ACHN (cell line): ENCODE data around the gene ADORA2A.

Source experiments
- DNase-seq: peaks from one replicate; pipeline ENCODE4 v3.0.0-alpha.2; 2015
- in situ Hi-C: cut with HindIII; loops from 2 replicates; pipeline ENCODE4 v1.10.0; 2017; ENCODE audit warnings: low sequenced_read_pairs, low pct_ligation_motif_present, low pct_unique_long_range_greater_than_20kb

Gene ADORA2A

DNA sequence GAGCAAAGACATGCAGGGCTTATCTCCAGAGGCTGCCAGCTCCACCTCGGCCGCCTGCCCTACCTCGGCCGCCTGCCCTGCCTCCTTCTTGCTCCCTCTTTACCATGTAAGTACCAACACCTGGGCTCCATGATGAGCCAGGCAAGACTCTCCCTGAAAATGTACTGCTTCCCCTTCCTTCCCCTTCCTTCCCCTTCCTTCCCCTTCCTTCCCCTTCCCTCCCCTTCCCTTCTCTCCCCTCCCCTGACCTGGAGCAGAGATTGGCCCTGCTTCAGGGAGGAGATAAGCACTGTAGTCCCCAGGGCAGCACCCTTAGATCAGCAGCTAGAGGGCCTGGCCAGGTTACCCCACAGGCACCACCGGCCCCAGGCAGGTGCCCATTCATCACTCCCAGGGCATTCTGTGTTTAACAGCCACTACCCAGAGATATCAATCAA, 25.4 kb upstream of the ADORA2A start:
- no peak for DNase-seq
- in situ Hi-C loops, result loop anchor here (25.0 kb wide), 1 partner anchor 110 kb away; no protein-coding TSS in a partner anchor

DNA sequence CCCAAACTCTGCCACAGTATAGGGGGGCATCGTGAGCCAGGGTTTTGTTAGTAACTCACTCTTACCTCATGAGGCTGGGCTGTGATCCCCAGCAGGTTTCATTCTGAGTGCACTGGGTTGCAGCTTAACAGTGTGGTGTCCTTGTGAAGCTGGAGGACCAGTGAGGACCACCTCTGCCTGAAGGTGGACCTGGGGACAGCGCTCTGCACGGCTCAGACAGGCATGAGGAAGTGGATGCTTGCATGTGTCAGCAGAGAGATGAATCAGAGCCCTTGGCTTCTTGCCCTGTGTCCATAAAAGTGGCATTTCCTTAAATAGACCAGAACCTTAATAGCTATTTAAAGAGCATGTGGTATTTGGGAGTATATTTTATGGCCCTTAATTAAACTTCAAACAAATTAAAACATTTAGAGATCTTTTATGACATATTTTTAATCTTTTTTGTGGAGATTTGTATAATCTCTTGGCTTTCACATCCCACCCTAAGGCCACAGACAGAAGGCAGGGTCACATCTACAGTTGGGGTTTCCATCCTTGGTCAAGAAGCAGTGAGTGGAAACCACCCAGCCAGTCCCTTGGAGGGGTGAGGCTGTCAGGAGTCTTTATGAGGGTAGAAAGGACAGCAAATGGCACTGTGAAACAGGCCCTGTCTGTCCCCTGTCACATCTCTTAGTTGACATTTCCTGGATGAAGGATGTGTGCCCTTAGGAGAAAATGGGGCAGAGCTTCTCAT, 24.8 kb upstream of the ADORA2A start:
- DNase-seq, result peak; percentile 82
- in situ Hi-C loops, result loop anchor here (25.0 kb wide), 1 partner anchor 110 kb away; no protein-coding TSS in a partner anchor

DNA sequence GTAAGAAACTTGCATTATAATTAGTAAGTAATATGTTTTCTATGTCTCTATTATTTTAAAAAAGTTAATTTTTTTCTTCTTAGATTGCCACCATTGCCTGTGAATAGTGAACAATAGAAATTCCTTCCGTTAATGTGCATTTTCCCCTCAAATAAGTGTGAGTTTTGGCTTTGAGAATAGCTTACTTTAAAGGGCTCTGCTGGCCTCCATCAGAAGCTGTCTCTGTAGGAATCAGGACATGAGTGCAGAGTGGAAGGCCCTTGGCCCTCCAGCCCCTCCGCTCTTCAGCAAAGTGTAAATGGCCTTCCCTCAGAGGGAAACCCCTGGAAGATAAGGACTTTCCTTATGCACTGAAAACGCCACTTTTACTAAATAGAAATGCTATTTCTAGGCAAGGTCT, 24.1 kb upstream of the ADORA2A start:
- in situ Hi-C loops, result loop anchor here (25.0 kb wide), 1 partner anchor 109 kb away; no protein-coding TSS in a partner anchor
- no peak for DNase-seq

DNA sequence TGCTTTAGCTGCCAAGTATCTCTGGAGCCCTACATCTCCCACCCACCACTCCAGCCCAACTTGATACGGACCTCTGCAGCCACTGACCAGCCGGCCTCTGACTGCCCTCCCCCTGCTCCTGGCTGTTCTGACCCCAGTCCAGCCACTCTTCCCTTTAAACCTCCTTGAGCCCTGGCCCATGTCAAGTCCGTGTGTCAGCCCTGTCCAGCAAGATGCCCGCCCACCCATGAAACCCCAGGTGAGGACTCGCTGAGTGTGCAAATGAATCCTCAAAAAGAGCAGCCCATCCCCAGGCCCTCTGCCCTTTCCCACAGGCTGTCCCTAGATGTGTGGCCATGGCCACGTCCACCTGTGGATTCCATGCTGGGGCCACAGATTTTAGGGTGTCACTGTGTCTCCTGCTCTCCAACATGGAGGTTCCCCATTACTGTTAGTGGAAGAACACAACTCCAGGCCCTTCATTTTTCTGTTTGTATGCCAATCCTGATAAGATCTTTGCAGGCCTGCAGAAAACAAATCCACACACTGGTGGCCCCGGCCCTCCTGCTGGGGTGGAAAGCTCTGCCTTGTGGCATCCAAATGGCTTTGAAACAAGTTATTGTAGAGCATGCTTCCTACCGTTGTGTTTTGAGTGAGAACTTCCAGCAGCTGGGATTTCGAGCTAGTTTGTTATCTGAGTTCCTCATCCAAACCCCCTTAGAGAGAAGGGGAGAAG, 22.7 kb upstream of the ADORA2A start:
- DNase-seq, result no peak
- in situ Hi-C loops, result loop anchor here (25.0 kb wide), 1 partner anchor 108 kb away; no protein-coding TSS in a partner anchor

DNA sequence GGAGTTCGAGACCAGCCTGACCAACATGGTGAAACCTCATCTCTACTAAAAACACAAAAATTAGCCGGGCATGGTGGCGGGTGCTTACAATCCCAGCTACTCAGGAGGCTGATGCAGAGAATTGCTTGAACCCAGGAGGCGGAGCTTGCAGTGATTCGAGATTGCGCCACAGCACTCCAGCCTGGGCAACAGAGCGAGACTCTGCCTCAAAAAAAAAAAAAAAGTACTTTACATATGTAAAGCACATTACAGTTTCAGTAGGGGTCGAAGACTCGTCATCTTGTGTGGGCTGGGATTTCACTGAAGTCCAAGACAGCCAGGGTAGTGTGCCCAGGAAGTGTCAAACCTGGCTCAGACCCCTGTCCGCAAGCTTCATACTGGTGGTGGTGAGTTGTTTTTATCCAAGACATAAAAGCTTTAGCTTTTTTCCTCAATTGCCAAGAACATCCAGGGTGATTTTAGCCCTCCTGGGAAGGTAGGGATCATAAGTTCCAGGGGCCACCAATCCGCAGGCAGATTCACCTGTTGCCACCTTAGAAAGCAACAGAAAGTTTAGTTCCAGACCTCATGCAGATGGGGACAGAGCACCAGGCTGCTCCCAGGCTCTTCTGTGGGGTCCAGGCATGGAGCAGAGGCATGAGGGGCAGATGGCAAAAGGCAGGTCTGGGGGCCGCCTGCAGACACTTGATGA, 21.6 kb upstream of the ADORA2A start:
- DNase-seq, result no peak
- in situ Hi-C loops, result loop anchor here (25.0 kb wide), 1 partner anchor 107 kb away; no protein-coding TSS in a partner anchor

DNA sequence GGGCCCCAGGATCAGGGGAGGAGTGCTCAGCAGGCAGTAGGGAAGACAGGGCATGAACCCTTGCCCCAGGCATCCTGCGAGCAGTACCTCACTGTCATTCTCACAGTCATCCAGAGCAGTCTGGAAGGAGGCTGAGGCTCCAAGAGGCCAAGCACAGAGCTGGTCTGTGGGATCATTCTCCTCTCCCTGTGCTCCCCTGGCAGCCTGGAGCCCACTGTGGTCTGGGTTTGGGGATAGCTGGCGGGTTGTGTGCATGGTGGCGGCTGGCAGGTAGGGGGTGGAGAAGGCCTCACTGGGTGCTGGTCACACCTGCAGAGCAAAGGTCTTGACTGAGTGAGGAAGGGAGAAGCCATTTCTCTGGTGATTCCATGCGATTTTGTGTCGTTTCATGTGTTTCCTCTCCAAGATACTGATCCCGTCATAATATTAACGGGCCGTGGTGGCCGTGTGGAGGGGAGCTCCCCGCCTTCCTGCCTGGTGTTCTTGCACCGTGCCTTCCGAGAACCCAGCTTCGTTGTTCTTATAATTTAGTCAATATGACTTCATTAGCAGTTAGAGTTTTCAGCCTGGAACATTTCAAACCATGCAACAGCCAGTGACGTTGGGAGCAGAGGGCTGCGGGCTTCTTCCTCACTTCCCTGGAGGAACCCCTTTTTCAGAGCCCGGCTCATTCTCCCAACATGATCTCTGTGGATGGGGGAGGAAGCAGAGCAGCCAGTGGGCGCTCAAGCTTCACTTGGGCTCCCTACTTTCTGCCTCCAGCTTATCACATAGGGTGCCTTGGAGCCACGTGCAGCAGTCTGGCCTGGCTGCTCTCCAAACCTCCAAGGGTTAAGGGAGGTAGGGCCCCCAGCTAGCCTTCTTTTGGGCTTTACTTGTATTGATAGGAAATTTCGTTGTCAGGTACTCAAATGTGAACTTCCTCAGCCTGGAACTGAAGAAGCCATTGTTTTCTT, 20.8 kb upstream of the ADORA2A start:
- no peak for DNase-seq
- in situ Hi-C loops, result loop anchor here (25.0 kb wide), 1 partner anchor 106 kb away; no protein-coding TSS in a partner anchor

DNA sequence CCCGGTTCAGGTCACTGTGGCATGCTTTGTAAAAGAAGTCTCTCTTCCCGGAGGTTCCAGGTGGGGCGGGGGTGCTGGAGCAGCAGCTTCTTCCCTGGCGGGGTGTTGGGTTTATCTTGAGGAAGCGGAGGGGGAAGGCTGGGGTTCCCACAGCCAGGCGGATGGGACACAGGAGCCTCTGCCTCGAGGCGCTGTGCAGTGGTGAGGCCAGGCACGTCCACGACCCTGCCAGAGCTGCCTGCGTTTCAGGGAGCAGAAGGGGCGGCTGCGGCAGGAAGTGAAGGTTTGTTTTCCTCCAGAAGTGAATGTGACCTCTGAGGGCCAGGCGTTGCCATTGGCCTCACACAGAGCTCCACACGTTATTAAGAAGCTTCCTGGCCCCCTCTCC, 20.1 kb upstream of the ADORA2A start:
- no peak for DNase-seq
- in situ Hi-C loops, result loop anchor here (25.0 kb wide), 1 partner anchor 105 kb away; no protein-coding TSS in a partner anchor

DNA sequence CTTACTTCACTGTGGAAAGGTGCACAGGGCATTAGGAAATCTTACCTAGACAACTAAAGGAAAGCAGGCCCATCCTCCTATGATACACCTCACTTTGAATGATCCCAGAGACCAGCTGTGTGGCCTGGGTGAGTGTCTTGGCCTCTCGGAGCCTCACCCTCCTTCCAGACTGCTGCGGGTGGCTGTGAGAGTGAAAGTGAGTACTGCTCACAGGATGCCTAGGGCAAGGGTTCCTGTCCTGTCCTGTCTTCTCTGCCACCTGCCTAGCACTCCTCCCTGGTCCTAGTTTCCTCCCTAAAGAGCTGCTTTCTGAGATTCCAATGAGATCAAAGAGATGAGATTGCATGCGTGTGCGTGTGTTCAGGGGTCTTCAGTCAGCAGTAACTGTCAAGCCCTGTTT, 19.5 kb upstream of the ADORA2A start:
- no peak for DNase-seq

DNA sequence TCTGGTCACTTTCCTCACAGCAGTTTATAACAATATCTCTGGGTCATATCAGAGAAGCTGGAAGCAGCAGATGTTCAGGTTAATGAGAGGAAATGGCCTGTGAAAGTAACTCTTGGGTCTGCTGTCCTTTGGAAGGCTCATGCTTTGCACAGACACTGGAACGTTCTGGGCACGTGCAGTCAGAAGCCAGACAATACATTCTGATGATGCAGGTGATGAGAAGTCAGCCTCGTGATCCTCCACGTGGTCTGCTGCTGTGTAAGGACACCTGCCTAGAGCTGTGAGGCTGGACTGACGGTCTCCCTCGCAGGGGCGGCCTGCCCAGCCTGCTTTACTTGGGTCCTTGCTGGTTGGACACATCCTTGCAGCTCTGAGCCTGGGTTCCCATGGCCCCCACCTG, 18.8 kb upstream of the ADORA2A start:
- no peak for DNase-seq
- in situ Hi-C loops, result loop anchor here (25.0 kb wide), 1 partner anchor 104 kb away; no protein-coding TSS in a partner anchor

More for the DNA sequence above, 19.5 kb upstream of the ADORA2A start:
- in situ Hi-C loops, result loop anchor here (25.0 kb wide), 1 partner anchor 104 kb away; no protein-coding TSS in a partner anchor

DNA sequence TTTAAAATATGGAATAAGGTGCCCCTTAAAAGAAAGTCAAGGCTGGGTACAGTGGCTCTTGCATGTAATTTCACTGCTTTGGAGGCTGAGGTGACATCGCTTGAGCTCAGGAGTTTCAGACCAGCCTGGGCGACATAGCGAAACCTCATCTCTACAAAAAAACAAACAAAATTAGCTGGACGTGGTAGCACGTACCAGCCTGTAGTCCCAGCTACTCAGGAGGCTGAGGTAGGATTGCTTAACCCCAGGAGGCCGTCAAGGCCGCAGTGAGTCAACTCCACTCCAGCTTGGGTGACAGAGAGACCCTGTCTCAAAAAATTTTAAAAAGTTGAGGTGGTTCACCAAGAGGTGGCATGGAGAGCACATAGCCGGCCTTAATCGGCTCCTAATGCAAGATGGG, 17.7 kb upstream of the ADORA2A start:
- in situ Hi-C loops, result loop anchor here (25.0 kb wide), 1 partner anchor 103 kb away; no protein-coding TSS in a partner anchor
- DNase-seq, result no peak

DNA sequence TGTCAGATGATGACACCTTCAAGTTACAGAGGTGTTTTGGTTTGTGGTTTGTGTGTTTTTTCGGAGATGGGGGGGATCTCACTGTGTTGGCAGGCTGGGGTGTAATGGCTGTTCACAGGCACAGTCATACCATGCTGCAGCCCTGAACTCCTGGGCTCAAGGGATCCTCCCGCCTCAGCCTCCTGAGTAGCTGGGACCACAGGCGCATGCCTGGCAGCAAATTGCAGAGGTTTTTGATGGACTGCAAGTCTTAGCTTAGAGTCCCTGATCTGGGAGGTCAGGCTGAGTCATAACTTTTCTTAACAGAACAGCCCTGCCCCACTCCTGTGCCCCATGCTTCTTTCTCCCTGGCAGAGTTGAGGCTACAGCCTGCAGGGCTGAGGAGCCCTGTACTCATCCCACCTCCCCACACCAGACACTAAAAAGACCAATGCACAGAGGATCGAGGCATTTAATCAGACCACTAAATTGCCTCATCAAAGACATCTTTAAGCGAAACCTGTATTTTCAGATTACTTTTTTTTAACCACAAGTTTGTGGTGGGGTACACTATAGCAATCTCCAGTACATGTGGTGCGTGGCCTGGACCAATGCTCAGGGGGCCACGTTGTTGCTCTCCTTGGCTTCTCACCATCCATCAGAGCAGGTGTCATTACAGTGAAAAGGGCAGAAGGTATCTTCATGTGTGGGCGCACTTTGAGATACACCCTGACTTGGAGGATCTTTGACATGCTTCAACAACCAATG, 17.1 kb upstream of the ADORA2A start:
- peak; percentile 19 for DNase-seq
- in situ Hi-C loops, result loop anchor here (25.0 kb wide), 1 partner anchor 102 kb away; no protein-coding TSS in a partner anchor

DNA sequence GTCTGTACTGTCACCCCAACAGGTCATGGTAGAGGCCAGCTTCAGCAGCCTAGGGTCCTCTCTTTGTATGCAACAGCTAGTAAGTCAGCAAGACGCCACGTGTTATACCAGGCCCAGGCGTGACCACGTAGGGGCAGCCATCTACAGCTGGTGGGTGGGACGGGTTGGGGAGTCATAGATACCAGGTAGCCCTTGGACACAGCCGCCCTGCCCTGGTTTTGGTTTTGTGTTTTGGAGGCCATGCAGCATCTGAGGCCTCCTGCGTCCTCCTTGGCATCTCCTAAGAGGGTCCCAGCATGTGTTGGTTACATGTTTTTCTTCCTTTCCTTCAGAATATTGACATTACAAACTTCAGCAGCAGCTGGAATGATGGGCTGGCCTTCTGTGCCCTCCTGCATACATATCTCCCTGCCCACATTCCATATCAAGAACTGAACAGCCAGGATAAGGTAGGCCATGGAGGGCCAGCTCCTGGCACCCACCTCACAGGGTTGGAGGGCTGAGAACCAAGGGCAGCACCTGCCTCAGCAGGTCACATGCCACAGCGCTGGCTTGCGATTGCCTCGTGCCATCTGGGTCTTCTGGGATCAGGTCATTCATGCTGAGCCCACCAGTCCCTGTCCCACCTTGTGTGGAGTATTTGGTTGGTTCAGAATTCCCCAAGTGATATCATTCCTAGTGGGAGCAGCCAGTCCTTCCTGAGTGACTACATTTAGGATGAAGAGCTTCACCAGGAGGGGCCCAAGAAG, 16.0 kb upstream of the ADORA2A start:
- DNase-seq, result no peak
- in situ Hi-C loops, result loop anchor here (25.0 kb wide), 1 partner anchor 101 kb away; no protein-coding TSS in a partner anchor

DNA sequence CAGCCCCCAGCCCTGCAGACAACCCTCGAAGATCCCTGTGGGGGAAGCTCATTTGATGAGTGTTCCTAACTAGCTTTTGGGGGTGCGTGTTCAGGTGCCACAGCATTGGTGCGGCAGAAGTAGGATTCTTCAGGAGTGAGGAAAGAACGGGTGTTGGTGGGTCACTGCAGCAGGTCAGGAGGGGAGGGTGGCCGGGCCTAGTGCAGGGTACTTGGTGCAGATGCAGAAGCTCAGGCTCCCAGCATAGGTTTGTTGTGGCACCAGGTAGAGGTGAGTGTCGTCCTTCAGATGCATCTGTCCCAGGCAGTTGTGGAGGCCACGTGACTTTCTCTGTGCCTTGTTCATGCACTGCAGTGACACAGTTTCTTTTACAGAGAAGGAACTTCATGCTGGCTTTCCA, 15.1 kb upstream of the ADORA2A start:
- no peak for DNase-seq
- in situ Hi-C loops, result loop anchor here (25.0 kb wide), 1 partner anchor 100 kb away; no protein-coding TSS in a partner anchor

DNA sequence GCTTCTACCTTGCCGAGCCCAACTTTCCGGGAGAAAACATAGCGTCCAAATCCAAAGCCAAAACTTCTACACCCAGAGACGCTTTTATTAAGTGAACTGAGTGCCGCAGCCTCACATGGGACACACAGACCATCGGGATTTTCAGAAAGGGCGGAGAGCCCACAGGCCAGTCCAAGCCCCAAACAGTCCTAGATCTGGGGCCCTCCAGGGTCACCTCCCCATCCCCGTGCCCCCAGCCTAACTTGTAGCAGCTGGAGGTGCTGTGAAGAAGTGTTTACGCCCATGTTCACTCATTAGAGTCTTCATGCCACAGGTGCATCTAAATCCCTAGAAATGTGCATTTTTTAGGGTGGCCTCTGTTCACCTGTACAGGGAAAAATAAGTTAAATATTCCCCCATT, 14.1 kb upstream of the ADORA2A start:
- in situ Hi-C loops, result loop anchor here (25.0 kb wide), 1 partner anchor 99 kb away; no protein-coding TSS in a partner anchor
- no peak for DNase-seq

DNA sequence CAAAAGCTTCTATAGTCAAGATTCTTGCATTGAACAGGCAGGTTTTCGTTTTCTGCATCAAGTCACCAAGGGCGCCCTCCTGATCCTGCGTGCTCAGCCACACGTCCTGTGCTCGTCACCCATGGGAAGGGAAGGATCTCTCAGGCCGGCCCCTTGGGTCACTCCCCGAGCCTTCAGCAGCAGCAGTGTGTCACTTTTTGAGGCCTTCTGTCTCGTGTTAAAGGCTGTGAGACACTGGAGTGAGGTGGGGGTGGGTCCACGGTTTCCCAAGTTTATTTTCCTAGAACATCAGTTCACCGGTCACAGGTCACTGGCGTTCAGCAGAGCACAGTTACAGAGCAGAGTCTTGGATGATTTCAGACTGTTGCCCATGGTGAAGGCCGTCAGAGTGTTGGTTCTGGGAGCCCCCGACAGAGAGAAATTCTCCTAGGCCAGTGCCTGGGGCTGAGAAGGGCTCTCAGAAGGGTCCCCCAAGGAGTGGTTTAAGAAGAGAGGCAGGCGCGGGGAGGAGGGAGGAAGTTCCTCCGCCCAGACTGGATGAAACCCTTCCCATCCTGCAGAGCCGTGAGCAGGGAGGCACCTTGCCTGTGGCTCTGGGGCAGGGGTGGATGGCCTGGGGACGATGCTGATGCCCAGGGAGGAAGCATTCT, 13.5 kb upstream of the ADORA2A start:
- in situ Hi-C loops, result loop anchor here (25.0 kb wide), 1 partner anchor 98 kb away; no protein-coding TSS in a partner anchor
- no peak for DNase-seq

DNA sequence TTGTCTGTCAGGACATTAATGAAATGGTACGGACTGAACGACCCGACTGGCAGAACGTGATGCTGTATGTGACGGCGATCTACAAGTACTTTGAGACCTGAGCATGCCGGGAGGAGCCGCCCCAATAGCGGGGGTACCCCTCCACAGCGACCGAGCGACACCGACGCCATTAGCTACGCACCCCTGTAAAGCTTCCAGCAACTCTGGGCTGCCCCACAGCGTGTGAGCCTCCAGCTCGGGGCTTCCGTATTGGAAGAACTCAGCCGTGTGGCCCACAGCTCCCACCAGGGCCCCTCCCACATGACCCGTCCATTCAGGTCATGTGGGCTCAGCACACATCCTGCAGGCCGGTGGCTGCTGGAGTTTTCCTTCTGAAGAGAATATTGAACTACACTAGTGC, 12.9 kb upstream of the ADORA2A start:
- DNase-seq, result no peak
- in situ Hi-C loops, result loop anchor here (25.0 kb wide), 1 partner anchor 98 kb away; no protein-coding TSS in a partner anchor
